C1 segment of cervical spinal cord (tissue), 14 donors: Measurements from ENCODE around the gene ZNF490.
"Not testable (repeated sequence)": the region's sequence is repeated elsewhere in the genome, so short reads cannot be mapped to it uniquely, and the experiment has no call there.

ENCODE experiments used
- DNase-seq, 14 donors: peaks; one replicate each; lab custom pipeline; 2025; lab: John Stamatoyannopoulos, UW

ZNF490 gene

DNA sequence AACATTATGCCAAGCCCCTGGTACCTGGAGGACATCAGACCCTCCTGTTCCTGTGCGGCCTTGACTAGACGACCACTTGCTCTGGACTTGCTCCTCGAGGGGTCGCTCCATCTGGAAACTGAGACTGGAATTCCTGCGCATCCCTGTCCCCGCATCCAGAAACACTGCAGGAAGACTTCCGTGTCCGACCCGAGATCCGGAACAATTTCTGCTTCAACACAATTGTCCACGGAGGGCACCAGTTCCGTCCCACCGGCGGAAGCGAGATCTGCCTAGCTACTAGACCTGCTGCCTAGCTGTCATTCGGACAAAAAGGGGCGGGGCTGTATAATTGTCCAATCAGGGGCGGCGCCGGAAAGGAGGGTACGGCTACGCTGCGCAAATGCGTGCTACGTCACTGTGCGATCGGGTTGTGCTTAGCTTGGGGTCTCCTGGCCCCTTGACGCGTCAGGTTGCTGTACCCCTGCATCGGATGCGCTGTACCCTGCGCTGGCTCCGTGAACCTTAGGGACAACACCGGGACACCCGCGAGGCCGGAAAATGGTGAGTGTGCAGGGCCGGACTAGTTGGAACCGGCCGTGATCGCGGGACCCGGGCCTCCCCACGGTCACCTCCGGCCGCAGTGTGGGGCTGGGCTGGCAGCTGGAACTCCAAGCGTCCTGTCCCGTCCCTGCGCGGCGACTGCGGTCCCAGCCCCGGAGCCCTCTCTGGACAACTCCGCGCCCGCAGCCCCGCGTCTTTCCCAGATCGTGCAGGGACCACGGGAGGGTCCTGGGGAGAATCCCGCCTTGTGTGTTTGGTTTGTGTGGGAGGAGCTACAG is at the start of gene ZNF490, which contains the start of gene ZNF791:
ZNF490 (minus strand) TSS at position 274 of the 821 bp plus-strand sequence; CDS start at position 141, 133 bp downstream.
ZNF791 (plus strand) TSS at position 381 of the 821 bp plus-strand sequence; CDS start at position 541, 160 bp downstream.
- peak; percentile 56 to 97 (median 94) for DNase-seq

DNA sequence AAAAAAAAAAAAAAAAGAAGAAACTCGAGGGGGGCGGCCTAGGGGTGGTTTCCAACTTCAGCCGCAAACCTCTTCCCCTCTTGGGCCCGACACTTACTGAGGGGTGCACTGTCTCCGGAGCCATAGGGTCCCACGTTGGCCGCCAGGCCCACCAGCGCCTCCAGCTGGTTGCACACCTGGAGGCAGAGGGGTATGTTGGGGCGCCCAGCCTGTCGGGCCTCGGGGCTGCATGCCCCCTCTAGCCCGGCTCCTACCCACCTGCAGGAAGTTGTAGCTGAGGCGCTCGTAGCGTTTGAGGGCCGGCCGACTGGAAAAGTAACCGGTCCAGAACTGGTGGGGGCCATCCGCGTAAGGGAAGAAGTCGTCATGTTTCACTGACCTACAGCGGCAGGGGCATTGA is 47.4 kb upstream of the ZNF490 start:
- no peak for DNase-seq

DNA sequence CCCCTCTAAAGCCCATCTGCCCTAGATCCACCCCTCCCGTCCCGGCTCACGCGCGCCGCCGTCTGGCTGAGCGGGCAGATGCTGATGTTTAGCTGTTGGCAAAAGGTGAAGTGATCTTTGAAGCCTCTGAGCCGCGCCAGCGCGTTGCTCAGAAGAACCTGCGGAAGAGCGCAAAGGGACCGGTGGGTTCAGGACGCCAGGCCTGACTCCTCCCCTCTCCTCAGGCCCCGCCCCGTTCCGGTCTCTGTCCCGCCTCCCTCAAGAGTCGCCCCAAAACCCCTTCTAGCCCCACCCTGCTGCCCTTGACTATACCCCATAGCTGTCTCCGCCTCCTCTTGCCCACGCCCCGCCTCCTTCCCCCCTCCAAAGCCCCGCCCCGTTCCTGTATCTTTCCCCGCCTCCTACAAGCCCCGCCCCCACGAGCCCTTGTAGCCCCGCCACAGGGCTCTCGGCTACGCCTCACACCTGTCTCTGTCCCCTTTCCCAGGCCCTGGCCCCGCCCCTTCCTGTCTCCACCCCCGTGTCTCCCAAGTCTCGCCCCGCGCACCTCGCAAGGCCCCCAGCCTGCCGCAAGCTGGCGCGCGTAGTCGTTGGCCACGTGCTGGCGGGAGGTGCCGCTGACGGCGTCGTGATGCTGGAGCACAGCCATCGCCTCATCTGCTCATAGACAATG is 46.4 kb upstream of the ZNF490 start:
- DNase-seq: no peak

DNA sequence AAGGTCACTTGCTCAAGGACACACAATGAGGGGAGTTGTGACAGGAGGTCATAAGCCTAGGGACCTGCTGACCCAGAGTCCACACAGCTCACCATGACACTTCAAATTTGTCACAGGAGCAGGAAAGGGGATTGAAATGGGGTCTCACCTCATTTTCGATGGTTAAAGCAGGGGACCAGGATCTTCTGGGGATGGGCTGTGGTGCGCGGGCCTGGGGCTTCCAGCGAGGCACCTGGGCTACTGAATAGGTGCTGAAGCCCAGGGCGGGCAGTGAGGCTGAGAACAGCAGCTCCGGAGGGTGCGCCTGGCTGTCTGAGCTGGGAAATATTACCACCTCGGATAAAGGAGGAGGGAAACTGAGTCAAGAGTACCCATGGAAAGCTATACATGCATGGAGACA is 44.9 kb upstream of the ZNF490 start:
- no peak for DNase-seq

DNA sequence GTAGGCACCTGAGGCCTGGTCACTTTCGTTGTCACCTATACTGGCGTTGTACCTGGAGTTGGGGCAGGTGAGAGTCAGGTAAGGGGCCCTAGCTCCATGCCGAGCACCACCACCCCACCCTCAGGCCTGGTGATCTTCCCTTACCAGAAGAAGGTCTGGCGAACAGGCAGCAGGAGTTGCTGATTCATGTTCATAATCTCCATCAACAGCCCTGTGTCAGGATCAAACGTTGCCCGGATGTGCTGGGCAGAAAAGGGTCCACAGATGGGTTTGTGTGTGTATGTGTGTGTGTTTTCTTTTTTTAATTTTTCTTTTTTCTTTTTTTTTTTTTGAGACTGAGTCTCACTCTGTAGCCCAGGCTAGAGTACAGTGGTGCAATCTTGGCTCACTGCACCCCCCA is 41.6 kb upstream of the ZNF490 start:
- DNase-seq: no peak

DNA sequence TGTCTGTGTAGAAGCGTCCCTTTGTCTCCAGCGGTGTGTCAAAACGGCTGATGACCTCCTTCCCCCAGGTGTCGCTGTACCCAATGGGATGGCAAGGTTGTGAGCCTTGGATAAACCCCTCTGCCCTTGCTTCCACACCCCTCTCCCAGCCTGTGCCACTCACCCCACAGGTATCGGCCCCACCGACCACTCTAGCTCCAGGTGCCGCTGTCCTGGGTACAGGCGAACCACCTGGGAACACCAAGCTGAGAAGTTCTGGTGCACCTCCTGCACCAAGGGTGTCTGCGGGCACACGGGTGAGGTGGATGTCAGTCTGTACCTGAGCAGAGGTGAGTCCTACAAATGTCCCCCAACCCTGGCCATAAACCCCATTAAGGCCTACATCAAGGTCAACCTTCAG is 39.3 kb upstream of the ZNF490 start:
- no peak for DNase-seq

DNA sequence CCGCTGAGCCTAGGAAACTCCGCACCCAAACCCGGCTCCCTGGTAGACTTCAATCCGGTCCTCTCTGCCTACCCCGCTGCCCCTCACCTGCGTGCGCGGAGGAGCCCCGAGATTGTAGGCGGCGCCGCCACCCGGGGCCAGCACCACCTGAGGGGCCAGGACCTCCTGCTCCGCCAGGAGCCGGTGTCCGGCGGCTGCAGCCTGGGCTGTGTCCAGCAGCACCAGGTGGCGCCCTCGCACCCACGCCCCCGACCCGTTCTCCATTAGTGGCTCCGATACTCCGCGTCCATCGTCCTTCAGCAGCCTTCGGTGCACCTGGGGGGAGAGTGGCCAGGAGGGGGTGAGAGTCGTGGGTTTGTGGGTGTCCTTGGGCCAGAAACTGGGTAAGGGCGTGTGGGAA is 37.5 kb upstream of the ZNF490 start:
- DNase-seq: peak in 1 of 14 donors; percentile 7

DNA sequence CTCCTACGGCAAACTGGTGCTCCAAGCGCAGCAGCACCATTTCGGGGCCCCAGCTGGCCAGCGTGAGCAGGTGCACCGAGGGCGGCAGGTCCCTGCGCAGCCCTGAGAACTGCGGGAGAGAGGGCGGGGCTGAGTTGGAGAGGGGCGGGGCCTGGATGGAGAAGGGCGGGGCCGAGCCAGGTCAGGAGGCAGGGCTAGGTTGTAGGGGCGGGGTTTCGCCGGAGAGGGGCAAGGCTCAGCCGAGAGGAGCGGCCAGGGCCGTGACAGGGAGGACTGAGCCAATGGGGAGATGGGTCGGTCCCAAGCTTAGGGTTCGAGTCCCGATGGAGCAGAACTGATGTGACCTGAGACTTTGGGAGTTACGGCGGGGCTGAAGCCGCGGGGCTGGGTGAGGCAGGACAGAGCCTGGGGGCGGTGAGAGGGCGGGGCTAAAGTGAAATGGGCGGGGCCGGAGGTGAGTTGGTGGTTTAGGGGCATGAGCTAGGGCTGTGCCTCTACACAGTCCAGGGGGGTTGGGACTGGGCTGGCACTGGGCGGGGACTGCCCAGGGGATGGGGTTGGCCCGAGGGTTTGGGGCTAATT is 37.0 kb upstream of the ZNF490 start:
- DNase-seq: peak in 3 of 14 donors; percentile 5 to 35 (median 16)

DNA sequence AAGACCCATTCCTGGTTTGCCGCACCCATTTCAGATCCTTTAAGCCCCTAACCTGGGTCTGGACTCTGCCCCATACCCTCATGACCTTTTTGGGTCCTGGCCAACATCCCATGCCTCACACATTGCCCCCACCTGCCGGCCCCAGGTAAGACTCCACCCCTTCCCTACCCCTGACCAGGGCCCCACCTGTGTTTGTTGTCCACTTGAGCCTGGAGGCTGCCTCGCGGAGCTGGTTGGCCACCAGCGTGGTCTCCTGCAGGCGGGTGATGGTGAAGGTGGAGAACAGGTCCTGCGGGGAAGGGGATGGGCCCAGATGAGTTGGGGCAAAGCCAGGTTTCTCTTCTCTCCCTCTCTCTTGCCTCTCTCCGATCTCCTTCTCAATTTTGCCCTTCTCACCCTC is 36.4 kb upstream of the ZNF490 start:
- no peak for DNase-seq

DNA sequence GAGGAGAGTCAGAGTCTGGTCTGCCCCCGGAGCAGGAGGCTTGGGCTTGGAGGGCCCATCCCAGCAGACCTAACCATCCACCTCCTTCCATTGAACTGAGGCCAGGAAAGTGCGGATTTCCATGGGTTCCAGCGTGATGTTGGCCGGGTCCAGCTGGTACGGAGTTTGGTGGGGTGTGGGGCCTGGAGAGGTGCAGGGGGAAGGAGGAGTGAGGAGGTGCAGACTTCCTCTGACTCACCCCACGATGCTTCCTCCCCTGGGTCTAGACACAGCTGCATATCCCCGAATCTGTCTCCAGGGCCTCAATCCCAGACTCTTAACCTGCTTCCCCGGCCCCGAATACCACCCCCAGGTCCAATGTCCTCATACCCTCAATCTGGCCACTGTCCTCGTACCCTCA is 35.9 kb upstream of the ZNF490 start:
- DNase-seq: no peak

DNA sequence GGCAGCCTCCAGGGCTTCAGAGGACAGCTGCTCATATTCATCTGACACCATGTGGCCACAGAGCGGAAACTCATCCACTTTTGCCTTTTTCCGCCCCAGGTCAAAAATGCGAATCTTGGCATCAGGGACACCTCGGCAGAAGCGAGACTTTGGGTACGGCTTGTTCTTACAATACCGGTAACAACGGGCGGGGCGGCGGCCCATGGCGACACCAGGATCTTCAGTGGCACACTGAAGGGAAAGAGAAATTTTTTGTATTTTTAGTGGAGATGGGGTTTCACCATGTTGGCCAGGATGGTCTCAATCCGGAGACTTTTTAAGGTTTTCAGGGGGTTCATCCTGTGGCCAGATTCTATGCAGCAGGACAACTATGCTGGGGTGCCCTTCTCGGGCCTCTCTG is 33.1 kb upstream of the ZNF490 start:
- not testable (repeated sequence) for DNase-seq

DNA sequence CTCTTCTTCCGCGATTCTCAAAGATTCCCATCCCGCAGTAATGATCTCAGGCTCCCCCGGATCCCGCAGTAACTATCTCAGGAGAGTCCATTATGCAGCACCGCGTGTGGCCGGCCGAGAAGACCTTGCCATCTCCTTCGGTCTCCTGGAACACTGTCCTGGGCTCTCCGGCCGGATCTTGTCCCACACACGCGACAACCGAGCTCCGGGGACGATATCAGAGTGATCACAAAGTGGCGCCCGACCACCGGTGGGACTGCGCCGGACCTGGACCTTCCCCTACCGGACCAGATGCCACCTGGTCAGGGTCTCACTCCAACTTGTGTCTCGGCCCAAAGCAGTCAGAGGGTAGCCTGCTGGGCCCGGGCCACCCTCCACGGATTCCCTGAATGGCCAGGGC is 31.9 kb upstream of the ZNF490 start:
- DNase-seq: no peak

DNA sequence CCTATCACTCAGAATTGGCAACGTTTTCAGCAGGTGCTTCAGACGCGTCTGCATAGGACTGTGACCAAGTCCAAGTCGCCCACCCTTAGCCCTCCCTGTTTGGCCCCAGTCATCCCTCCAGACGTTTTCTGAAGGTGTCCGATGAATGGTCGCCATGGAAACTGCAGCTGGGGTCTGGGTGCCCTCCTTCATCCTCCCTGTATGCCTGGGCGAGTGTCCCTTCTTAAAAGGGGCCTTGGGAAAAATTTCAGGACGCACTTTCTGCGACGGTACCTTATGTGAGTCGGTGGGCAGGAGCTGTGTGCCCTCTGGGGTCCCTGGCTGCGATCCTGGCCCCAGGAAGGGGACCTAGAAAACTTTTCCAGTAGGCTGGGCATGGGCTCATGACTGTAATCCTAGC is 30.8 kb upstream of the ZNF490 start:
- no peak for DNase-seq

DNA sequence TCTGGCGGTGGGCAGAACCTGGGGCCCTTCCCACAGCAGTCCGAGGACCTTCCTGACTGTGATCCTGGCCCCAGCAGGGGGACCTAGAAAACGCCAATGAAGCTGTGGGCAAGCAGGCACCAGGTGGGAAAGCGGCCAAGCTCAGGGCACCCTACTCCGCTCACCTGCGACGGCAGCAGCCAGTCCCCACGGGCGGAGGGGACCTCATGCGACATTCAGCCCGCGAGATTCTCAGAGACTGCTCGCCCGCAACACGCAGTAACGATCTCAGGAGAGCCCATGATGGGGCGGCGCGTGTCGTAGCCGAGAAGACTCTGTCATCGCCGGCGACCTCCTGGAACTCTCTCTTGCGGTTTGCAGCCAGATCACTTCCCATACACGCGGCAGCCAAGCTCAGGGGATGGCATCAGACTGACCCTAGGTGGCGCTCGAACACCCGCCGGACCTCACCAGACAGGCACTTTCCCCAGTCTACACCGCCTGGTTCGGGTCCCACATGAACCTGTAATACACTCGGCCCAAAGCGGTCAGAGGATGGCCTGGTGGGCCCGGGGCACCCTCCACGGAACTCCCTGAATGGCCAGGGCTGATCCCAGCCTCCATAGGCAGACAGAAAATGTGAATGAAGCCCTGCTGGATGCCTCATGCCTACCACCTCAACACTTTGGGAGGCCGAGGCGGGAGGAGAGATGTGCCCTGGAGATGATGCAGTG is 29.4 kb upstream of the ZNF490 start:
- peak in 12 of 14 donors; percentile 25 to 65 (median 50) for DNase-seq

DNA sequence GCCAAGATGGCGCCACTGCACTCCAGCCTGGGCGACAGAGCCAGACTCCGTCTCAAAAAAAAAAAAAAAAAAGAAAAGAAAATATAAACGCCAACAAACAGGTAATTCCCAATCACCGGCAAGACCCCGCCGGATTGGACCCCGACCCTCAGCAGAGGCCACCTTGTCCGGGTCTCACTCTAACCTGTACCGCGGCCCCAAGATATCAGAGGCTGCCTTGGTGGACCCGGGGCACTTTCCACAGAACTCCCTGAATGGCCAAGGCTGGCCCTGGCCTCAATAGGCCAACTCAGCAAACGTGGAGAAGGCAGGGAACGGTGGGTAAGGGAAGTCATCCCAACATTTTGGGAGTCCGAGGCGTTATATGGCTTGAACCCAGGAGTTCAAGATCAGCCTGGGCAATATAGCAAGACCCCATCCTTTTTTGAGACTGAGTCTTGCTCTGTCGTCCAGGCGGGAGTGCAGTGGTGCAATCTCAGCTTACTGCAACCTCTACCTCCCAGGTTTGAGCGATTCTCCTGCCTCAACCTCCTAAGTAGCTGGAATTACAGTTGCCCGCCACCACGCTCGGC is 28.1 kb upstream of the ZNF490 start:
- no peak for DNase-seq

DNA sequence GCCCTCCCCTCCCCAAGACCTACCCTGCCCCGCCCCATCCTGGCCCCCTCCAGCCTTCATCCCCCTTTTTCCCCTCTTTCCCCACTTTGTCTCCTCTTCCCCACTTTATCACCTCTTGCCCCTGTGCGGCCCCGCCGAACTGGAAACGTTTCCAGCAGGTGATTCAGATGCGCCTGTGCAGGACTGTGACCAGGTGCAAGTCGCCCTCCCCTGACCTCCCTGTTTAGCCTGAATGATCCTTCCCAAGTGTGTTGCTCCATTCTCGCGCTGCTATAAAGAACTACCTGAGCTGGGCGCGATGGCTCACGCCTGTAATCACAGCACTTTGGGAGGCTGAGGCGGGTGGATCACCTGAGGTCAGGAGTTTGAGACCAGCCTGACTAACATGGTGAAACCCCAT is 26.0 kb upstream of the ZNF490 start:
- no peak for DNase-seq

DNA sequence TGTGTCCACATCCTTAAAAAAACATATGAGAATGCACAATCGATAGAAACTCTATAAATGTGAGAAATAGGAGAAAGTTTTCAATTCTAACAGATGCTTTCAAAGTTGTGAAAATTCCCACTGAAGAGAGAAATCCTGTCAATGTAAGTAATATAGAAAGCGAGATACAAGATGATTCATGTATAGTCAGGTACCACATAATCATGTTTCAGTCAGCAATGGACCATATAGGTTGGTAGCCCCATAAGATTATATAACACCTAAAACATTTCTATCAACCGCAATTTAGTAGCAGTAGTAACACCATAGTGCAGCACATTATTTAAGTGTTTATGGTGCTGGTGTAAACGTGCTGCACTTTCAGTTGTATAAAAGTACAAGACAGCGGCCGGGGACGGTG is 18.6 kb upstream of the ZNF490 start:
- DNase-seq: no peak

DNA sequence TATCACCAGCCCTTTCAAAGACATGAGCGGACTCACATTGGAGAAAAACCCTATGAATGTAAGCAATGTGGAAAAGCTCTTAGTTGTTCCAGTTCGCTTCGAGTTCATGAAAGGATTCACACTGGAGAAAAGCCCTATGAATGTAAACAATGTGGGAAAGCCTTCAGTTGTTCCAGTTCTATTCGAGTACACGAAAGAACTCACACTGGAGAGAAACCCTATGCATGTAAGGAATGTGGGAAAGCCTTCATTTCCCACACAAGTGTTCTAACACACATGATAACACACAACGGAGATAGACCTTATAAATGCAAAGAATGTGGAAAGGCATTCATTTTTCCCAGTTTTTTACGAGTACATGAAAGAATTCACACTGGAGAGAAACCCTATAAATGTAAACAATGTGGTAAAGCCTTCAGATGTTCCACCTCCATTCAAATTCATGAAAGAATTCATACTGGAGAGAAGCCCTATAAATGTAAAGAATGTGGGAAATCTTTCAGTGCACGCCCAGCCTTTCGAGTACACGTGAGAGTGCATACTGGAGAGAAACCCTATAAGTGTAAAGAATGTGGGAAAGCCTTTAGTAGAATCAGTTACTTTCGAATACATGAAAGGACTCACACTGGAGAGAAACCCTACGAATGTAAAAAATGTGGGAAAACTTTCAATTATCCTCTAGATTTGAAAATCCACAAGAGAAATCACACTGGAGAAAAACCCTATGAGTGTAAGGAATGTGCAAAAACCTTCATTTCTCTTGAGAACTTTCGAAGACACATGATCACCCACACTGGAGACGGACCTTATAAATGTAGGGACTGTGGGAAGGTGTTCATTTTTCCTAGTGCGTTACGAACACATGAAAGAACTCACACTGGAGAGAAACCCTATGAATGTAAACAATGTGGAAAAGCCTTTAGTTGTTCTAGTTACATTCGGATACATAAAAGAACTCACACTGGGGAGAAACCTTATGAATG is 17.7 kb upstream of the ZNF490 start:
- no peak for DNase-seq

DNA sequence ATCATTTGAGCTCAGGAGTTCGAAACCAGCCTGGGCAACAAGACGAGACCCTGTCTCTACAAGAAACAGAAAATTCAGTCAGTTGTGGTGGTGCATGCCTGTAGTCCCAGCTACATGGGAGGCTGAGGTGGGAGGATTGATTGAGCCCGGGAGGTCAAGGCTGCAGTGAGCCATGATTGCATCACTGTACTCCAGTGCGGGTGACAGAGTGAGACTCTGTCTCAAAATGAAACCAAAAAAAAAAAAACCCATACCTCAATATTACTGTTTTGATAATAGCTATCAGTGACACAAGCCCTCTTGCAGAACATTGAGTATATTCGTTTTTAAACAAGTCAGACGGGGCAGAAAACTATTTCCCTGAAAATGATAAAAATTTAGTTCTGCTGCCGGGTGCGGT is 16.3 kb upstream of the ZNF490 start:
- no peak for DNase-seq

DNA sequence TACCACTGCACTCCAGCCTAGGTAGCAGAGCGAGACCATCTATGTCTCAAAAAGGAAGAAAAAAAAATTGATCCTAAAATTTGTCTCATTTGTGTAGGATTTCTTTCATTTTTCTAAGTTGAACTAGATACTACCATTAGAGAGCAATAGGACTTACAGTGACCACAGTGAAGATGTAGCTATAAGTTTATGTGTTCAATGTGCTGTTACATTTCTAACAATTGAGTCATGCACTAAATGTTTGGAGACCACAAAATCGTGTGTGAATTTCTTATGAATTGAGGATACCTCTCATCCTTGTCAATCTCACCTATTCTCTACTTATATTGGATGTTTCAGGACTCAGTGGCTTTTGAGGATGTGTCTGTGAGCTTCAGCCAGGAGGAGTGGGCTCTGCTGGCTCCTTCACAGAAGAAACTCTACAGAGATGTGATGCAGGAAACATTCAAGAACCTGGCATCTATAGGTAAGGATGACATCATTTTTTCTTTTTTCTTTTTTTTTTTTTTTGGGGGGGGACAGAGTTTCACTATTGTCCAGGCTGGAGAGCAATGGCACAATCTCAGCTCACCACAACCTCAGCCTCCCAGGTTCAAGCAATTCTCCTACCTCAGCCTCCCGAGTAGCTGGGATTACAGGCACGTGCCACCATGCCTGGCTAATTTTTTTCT is 12.9 kb upstream of the ZNF490 start:
- no peak for DNase-seq
